ENCODE measurements around the gene MTMR1. TPM values are rescaled to one million over a fixed set of nuclear protein-coding genes. Genes with fewer than 3 reads are reported as not detected.

The MTMR1 gene
- total and polyA plus RNA-seq, 9 of the 15 experiments (the other 6 are each of a cell fraction or from before 2014, with no cell fraction given): 0.96 to 35.4 (median 22.4) TPM

DNA sequence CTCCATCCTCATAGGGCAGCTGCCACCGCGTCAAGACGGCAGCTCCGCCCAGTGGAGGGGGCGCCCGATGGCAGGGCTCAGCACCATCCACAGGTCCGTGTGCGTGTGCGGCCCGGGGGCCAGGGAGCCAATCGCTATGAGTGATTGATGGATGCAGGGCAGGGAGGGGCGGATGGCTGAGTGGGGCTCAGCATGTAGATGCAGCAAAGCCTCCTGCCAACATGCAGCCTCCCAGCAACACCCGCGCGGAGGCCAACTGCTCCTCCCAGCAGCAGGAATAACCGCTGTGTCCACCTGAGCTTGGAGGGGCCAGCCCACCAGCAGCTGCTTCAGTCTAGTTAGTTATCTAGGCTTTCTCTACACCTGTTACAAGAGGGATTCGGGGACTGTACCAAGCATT lies 77.4 kb downstream of the MTMR1 start:
- TF ChIP-seq, protein P1, sequence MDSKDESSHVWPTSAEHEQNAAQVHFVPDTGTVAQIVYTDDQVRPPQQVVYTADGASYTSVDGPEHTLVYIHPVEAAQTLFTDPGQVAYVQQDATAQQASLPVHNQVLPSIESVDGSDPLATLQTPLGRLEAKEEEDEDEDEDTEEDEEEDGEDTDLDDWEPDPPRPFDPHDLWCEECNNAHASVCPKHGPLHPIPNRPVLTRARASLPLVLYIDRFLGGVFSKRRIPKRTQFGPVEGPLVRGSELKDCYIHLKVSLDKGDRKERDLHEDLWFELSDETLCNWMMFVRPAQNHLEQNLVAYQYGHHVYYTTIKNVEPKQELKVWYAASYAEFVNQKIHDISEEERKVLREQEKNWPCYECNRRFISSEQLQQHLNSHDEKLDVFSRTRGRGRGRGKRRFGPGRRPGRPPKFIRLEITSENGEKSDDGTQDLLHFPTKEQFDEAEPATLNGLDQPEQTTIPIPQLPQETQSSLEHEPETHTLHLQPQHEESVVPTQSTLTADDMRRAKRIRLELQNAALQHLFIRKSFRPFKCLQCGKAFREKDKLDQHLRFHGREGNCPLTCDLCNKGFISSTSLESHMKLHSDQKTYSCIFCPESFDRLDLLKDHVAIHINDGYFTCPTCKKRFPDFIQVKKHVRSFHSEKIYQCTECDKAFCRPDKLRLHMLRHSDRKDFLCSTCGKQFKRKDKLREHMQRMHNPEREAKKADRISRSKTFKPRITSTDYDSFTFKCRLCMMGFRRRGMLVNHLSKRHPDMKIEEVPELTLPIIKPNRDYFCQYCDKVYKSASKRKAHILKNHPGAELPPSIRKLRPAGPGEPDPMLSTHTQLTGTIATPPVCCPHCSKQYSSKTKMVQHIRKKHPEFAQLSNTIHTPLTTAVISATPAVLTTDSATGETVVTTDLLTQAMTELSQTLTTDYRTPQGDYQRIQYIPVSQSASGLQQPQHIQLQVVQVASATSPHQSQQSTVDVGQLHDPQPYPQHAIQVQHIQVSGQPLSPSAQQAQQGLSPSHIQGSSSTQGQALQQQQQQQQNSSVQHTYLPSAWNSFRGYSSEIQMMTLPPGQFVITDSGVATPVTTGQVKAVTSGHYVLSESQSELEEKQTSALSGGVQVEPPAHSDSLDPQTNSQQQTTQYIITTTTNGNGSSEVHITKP (IDR thresholded peaks at IDR 0.05; ENCODE audit: partially characterized antibody): no peak
- TF ChIP-seq POLR3A (IDR thresholded peaks at IDR 0.05; ENCODE audit: borderline replicate concordance, extremely low read depth, insufficient read depth, insufficient read length) (no peak), ZNF780A (CRISPR knock-in tag; IDR thresholded peaks at IDR 0.05) (no peak), ETS2 (tag; IDR thresholded peaks at IDR 0.05; ENCODE audit: borderline replicate concordance, poor library complexity, severe bottlenecking) (no peak), LARP7 (IDR thresholded peaks at IDR 0.05) (no peak), HDAC8 (tag; IDR thresholded peaks at IDR 0.05) (no peak), ZNF57 (CRISPR knock-in tag; IDR thresholded peaks at IDR 0.05) (no peak)
- TF ChIP-seq, protein P2, sequence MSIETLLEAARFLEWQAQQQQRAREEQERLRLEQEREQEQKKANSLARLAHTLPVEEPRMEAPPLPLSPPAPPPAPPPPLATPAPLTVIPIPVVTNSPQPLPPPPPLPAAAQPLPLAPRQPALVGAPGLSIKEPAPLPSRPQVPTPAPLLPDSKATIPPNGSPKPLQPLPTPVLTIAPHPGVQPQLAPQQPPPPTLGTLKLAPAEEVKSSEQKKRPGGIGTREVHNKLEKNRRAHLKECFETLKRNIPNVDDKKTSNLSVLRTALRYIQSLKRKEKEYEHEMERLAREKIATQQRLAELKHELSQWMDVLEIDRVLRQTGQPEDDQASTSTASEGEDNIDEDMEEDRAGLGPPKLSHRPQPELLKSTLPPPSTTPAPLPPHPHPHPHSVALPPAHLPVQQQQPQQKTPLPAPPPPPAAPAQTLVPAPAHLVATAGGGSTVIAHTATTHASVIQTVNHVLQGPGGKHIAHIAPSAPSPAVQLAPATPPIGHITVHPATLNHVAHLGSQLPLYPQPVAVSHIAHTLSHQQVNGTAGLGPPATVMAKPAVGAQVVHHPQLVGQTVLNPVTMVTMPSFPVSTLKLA (conservative IDR thresholded peaks at IDR 0.05): no peak
- BruUV-seq (replicated peaks): no TSS peak
- CTCF ChIA-PET (ENCODE audit: low intra/inter-chr PET ratio): no interaction called here
- H3K9ac ChIP-seq (ENCODE audit: insufficient read depth in 1 of 2, low read depth in 2 of 2, low read length in 2 of 2): no peak overlapping the region
- intact Hi-C loops (cut with micrococcal nuclease): loop anchor here (10.0 kb wide), 1 partner anchor 914 kb away; no protein-coding TSS in a partner anchor
- no peak overlapping the region for H3K4me3 ChIP-seq
- H3K9me1 ChIP-seq (ENCODE audit: control insufficient read depth, insufficient read depth, low read length): no peaks in the 10 kb centered on the region
- H3K79me2 ChIP-seq (ENCODE audit: control insufficient read depth, insufficient read depth, low read length): no peaks in the 10 kb centered on the region
- no peaks in the 10 kb centered on the region for H3K36me3 ChIP-seq (ENCODE audit: control insufficient read depth, insufficient read depth, low read length)
- POLR2A ChIA-PET: no interaction called here
- in situ Hi-C loops (cut with MboI): loop anchor here (10.0 to 25.0 kb wide), 2 partner anchors 314 to 917 kb away; partner anchors contain the start of gene PRRG3
- no peaks in the 10 kb centered on the region for H3K9me3 ChIP-seq (replicated peaks; ENCODE audit: control insufficient read depth, insufficient read depth, low read depth, low read length)
- ATAC-seq (no peak), DNase-seq (ENCODE audit: extremely low read depth in 1 of 4, low spot score in 3 of 4) (no peak), FAIRE-seq (no peak)
- peaks cover 16 to 22% of the 10 kb centered on the region in 2 experiments; a peak in 4 of 5 replicates for H3K4me1 ChIP-seq (replicated peaks in 1 of 2; ENCODE audit: control insufficient read depth in 2 of 2, insufficient read depth in 2 of 2, low read length in 2 of 2)
- H2AFZ ChIP-seq (ENCODE audit: low read depth, low read length): no peak overlapping the region
- 83% methylated on average over 8 of the region's 17 CpGs for WGBS (ENCODE audit: insufficient coverage, low coverage, missing lambda C conversion rate)
- no peak overlapping the region for H3K4me2 ChIP-seq (ENCODE audit: insufficient read depth, low read length)
- H3K27ac ChIP-seq (ENCODE audit: extremely low read depth, low read depth, low read length): no peak overlapping the region
- no peaks in the 10 kb centered on the region for H3K27me3 ChIP-seq (ENCODE audit: control insufficient read depth in 2 of 2, insufficient read depth in 2 of 2, low read length in 2 of 2)
- no peaks in the 10 kb centered on the region for H4K20me1 ChIP-seq (replicated peaks; ENCODE audit: control insufficient read depth, insufficient read depth, low read length)
